ENCODE data around the gene VAMP3. TPM values are rescaled to one million over a fixed set of nuclear protein-coding genes. Genes with fewer than 3 reads are reported as not detected.

VAMP3 gene
- total RNA-seq, 1 donor from 2014 or later = 31.8 TPM

DNA sequence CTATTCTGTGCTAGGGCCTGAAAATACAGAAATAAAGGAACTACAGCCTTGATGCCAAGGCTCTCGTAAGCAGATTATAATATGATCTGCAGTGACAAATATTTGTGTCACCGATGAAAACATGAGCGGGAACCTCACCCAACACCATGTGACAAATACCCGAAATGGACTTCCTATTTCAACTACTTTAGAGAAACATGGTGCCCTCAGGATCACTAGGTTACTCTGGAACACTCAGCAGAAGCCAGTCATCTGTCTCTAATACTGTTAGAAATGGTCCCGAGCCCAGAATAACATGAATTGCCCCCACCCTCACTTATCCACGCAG, 463 bp upstream of the VAMP3 start:
- H3K27me3 Mint-ChIP-seq = no peaks in the 10 kb centered on the region
- H3K4me3 Mint-ChIP-seq = peak overlapping the region; percentile 87
- intact Hi-C loops (cut with micrococcal nuclease) = no loop called here
- TF ChIP-seq, protein P1, sequence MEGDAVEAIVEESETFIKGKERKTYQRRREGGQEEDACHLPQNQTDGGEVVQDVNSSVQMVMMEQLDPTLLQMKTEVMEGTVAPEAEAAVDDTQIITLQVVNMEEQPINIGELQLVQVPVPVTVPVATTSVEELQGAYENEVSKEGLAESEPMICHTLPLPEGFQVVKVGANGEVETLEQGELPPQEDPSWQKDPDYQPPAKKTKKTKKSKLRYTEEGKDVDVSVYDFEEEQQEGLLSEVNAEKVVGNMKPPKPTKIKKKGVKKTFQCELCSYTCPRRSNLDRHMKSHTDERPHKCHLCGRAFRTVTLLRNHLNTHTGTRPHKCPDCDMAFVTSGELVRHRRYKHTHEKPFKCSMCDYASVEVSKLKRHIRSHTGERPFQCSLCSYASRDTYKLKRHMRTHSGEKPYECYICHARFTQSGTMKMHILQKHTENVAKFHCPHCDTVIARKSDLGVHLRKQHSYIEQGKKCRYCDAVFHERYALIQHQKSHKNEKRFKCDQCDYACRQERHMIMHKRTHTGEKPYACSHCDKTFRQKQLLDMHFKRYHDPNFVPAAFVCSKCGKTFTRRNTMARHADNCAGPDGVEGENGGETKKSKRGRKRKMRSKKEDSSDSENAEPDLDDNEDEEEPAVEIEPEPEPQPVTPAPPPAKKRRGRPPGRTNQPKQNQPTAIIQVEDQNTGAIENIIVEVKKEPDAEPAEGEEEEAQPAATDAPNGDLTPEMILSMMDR (IDR thresholded peaks at IDR 0.05) = no peak
- no peaks in the 10 kb centered on the region for H3K9me3 Mint-ChIP-seq
- ChIA-PET POLR2A (interaction anchor here (1.7 kb wide), 2 partner anchors 13 to 191 kb away, joined by 4 to 13 read pairs; partner anchors contain the start of genes PARK7 and PER3), CTCF (no interaction called here)
- H3K4me1 Mint-ChIP-seq = peaks cover 32% of the 10 kb centered on the region
- DNase-seq (no peak), ATAC-seq (ENCODE audit: low read depth) (peak; percentile 8)
- peak overlapping the region; percentile 77 for H3K27ac Mint-ChIP-seq
- H3K36me3 Mint-ChIP-seq (ENCODE audit: low read depth) = peaks cover 25% of the 10 kb centered on the region

DNA sequence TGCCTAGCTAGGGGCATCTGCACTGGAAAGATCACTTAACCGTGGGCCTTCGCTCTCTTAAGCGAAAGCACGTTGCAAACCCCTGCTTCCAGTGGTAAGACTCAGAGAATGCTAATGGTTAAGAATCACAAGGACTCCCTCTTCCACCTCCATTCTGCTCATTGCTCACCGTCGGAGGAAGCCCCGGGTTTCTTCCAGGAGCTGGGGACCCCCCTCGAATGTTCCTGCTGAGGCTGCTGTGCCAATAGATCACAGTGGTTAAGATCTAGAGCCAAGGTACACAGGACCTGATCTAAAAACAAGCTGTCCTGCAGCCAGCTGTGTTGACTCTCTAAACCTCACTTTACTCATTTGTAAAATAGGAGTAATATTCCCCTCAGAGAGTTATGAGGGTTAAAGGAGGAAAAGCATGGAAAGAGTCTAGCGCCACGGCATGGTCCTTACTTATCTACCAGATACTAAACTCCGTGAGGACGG, 765 bp downstream of the VAMP3 start:
- no peak for ATAC-seq (ENCODE audit: low read depth)
- ChIA-PET POLR2A (interaction anchor here (1.2 to 1.7 kb wide), 3 partner anchors 9 to 190 kb away, joined by 4 to 13 read pairs (median 4); partner anchors contain the start of genes PARK7 and PER3), CTCF (interaction anchor here (1.0 kb wide), 1 partner anchor 20 kb away, joined by 3 read pairs; no protein-coding TSS in a partner anchor)
- Mint-ChIP-seq H3K4me3 (peak overlapping the region; percentile 87), H3K9me3 (no peaks in the 10 kb centered on the region), H3K4me1 (peaks cover 32% of the 10 kb centered on the region), H3K27me3 (no peaks in the 10 kb centered on the region), H3K27ac (peak overlapping the region; percentile 46), H3K36me3 (ENCODE audit: low read depth) (peaks cover 34% of the 10 kb centered on the region)
- intact Hi-C loops (cut with micrococcal nuclease) = loop anchor here (1.0 kb wide), 2 partner anchors 11 to 68 kb away; no protein-coding TSS in a partner anchor
- TF ChIP-seq, protein P1 (IDR thresholded peaks at IDR 0.05) = no peak
- DNase-seq = no peak

DNA sequence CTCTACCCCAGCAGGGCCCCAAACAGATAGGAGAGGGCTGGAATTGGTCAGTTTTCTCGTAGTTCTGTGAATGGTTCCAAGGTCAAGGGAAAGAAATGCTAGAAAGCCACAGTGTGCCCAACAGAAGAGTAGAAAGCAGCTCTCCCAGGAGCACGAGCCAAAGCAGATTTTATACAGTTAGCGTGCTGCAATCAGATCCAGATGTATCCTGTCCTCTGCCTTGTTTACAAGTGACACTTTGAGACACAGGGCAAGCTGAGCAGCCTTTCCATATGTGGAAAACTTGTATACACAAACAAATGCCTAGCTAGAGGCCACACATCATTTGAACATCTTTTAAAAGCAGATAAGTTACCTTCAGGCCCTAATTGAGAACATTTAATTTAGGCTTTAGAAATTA, 6.5 kb downstream of the VAMP3 start:
- no peaks in the 10 kb centered on the region for H3K9me3 Mint-ChIP-seq

DNA sequence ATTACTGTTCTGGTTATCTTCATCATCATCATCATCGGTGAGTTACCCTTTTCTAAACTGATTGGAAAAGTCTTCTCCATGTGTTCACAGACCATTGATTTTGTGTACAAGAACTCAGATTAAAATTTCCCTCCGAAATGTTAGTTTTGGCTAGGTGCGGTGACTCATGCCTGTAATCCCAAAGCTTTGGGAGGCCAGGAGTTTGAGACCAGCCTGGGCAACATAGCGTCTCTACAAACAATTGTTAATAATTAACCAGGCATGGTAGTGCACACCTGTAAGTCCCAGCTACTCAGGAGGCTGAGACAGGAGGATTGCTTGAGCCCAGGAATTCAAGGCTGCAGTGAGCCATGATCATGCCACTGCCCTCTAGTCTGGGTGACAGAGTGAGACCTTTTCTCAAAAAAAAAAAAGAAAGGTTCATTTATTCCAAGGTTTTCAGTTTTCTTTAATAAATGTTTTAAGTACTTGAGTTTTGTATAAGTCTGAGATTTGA, 7.1 kb downstream of the VAMP3 start:
- H3K36me3 Mint-ChIP-seq (ENCODE audit: low read depth) = peaks cover 63% of the 10 kb centered on the region
- H3K27ac Mint-ChIP-seq = no peak overlapping the region
- H3K4me3 Mint-ChIP-seq = no peak overlapping the region
- DNase-seq = no peak
- TF ChIP-seq, protein P1 (IDR thresholded peaks at IDR 0.05) = no peak
- H3K27me3 Mint-ChIP-seq = no peaks in the 10 kb centered on the region
- ChIA-PET CTCF (no interaction called here), POLR2A (interaction anchor here (0.7 kb wide), 1 partner anchor 9 kb away, joined by 4 read pairs; no protein-coding TSS in a partner anchor)
- ATAC-seq (ENCODE audit: low read depth) = no peak
- intact Hi-C loops (cut with micrococcal nuclease) = no loop called here
- peaks cover 27% of the 10 kb centered on the region for H3K4me1 Mint-ChIP-seq
- no peaks in the 10 kb centered on the region for H3K9me3 Mint-ChIP-seq

More for the DNA sequence above, 6.5 kb downstream of the VAMP3 start:
- H3K36me3 Mint-ChIP-seq (ENCODE audit: low read depth) = peaks cover 68% of the 10 kb centered on the region
- DNase-seq (no peak), ATAC-seq (ENCODE audit: low read depth) (no peak)
- CTCF ChIA-PET = no interaction called here
- no peak overlapping the region for H3K27ac Mint-ChIP-seq
- peaks cover 27% of the 10 kb centered on the region for H3K4me1 Mint-ChIP-seq
- H3K27me3 Mint-ChIP-seq = no peaks in the 10 kb centered on the region
- no peak overlapping the region for H3K4me3 Mint-ChIP-seq
- TF ChIP-seq, protein P1 (IDR thresholded peaks at IDR 0.05) = no peak
- intact Hi-C loops (cut with micrococcal nuclease) = no loop called here
- POLR2A ChIA-PET = no interaction called here

DNA sequence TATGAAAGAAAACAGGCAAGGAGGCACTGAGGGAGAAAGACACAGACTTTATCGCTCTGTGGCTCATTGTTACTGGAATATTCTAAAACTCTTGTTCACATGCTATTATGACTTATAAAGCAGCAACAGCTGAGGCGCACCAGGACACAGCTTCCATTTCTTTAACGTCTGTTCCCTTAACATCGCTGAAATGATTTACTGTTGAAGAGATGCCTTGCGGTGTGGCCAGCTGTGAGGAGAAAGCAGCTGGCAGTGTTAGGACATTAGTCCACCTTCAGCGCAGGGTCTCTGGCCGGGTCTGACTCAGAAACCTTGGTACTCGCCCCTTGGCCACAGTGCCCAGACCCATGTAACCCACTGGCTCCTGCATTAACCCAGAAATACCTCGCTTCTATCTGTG, 9.9 kb downstream of the VAMP3 start:
- DNase-seq = no peak
- no peaks in the 10 kb centered on the region for H3K9me3 Mint-ChIP-seq
- no peak overlapping the region for H3K4me3 Mint-ChIP-seq
- POLR2A ChIA-PET = interaction anchor here (1.5 kb wide), 1 partner anchor 9 kb away, joined by 4 read pairs; no protein-coding TSS in a partner anchor
- no peak for ATAC-seq (ENCODE audit: low read depth)
- no peak overlapping the region for H3K27ac Mint-ChIP-seq
- intact Hi-C loops (cut with micrococcal nuclease) = loop anchor here (5.0 to 10.0 kb wide), 4 partner anchors 181 to 1166 kb away; partner anchors contain the start of genes ENO1, ERRFI1, PARK7 and PHF13
- CTCF ChIA-PET = interaction anchor here (1.4 kb wide), 1 partner anchor 10 kb away, joined by 3 read pairs; no protein-coding TSS in a partner anchor
- H3K36me3 Mint-ChIP-seq (ENCODE audit: low read depth) = peaks cover 44% of the 10 kb centered on the region
- no peaks in the 10 kb centered on the region for H3K27me3 Mint-ChIP-seq
- H3K4me1 Mint-ChIP-seq = peaks cover 23% of the 10 kb centered on the region
- TF ChIP-seq, protein P1 (IDR thresholded peaks at IDR 0.05) = no peak

Data from activated B cell treated with CpG ODN at 0.5 μM for 24 hours (primary cell).